ENCODE data around the gene KRTAP5-5.
"Not testable (repeated sequence)": the region's sequence is repeated elsewhere in the genome, so short reads cannot be mapped to it uniquely, and the experiment has no call there.

The KRTAP5-5 gene

DNA sequence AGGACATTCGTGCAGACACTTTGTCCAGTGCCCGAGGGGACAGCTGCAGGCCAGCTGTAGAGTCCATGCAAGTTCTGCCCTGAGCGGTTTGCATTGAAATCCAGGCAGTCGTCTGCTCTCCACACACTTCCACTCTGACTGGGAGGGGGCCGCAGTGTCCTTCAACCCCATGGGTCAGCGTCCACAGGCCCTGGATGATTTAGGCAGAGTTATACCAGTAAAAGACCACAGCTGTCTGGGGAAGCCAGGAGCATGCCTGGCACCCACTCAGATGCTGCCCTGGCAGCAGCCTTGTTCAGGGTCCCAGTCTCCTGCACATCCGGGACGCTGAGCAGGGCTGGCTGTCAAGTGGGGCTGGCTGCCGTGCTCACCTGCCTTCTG lies 26.5 kb downstream of the KRTAP5-5 start:
- no peak for DNase-seq (ENCODE audit: extremely low read depth, insufficient read length)
- H3K27me3 ChIP-seq (replicated peaks; ENCODE audit: control insufficient read depth, insufficient read depth, low read length): peaks cover 3% of the 10 kb centered on the region
- TF ChIP-seq, protein P1, sequence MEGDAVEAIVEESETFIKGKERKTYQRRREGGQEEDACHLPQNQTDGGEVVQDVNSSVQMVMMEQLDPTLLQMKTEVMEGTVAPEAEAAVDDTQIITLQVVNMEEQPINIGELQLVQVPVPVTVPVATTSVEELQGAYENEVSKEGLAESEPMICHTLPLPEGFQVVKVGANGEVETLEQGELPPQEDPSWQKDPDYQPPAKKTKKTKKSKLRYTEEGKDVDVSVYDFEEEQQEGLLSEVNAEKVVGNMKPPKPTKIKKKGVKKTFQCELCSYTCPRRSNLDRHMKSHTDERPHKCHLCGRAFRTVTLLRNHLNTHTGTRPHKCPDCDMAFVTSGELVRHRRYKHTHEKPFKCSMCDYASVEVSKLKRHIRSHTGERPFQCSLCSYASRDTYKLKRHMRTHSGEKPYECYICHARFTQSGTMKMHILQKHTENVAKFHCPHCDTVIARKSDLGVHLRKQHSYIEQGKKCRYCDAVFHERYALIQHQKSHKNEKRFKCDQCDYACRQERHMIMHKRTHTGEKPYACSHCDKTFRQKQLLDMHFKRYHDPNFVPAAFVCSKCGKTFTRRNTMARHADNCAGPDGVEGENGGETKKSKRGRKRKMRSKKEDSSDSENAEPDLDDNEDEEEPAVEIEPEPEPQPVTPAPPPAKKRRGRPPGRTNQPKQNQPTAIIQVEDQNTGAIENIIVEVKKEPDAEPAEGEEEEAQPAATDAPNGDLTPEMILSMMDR (IDR thresholded peaks at IDR 0.05; ENCODE audit: insufficient read depth, low read length, poor library complexity, severe bottlenecking): no peak
- no peak overlapping the region for H3K4me3 ChIP-seq (replicated peaks; ENCODE audit: low read depth, low read length)
- H3K36me3 ChIP-seq (ENCODE audit: control insufficient read depth, insufficient read depth, low read length): no peaks in the 10 kb centered on the region

DNA sequence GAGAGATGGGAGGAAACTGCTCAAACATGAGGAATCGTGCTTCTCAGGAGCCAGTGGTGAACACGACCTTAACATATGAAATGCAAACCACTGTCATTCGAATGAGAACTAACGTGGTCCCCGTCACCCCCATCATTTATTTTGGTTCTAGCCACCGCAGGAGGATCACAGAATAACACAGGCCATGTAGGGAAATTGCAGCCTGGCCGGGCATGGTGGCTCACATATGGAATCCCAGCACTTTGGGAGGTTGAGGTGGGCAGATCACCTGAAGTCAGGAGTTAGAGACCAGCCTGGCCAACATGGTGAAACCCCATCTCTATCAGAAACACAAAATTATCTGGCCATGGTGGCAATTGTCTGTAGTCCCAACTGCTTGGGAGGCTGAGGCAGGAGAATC lies 27.1 kb downstream of the KRTAP5-5 start:
- DNase-seq (ENCODE audit: extremely low read depth, insufficient read length): no peak
- H3K4me3 ChIP-seq (replicated peaks; ENCODE audit: low read depth, low read length): no peak overlapping the region
- no peaks in the 10 kb centered on the region for H3K36me3 ChIP-seq (ENCODE audit: control insufficient read depth, insufficient read depth, low read length)
- TF ChIP-seq, protein P1 (IDR thresholded peaks at IDR 0.05; ENCODE audit: insufficient read depth, low read length, poor library complexity, severe bottlenecking): no peak
- H3K27me3 ChIP-seq (replicated peaks; ENCODE audit: control insufficient read depth, insufficient read depth, low read length): peaks cover 3% of the 10 kb centered on the region

DNA sequence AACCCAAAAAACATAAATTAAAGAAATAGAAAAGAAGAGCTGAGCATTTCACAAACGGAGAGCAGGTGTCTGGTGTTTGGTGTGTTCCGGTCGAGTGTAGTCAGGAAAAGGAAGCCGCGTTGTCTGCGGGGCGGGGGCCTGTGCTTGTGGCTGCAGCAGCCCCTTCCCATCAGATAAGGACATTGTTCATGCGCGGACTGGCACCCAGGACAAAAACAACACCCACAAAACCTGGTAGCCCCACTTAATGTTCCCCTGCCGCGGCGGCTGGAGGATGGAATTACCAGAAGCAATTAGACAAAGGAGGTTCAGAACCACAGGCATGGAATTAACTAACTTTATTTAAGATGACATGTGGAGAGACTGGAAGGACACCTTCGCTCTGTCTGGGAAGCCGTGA lies 29.9 kb downstream of the KRTAP5-5 start:
- Histone ChIP-seq H3K36me3 (ENCODE audit: control insufficient read depth, insufficient read depth, low read length) (no peaks in the 10 kb centered on the region), H3K27me3 (replicated peaks; ENCODE audit: control insufficient read depth, insufficient read depth, low read length) (peaks cover 3% of the 10 kb centered on the region), H3K4me3 (replicated peaks; ENCODE audit: low read depth, low read length) (no peak overlapping the region)
- no peak for DNase-seq (ENCODE audit: extremely low read depth, insufficient read length)
- TF ChIP-seq, protein P1 (IDR thresholded peaks at IDR 0.05; ENCODE audit: insufficient read depth, low read length, poor library complexity, severe bottlenecking): no peak

DNA sequence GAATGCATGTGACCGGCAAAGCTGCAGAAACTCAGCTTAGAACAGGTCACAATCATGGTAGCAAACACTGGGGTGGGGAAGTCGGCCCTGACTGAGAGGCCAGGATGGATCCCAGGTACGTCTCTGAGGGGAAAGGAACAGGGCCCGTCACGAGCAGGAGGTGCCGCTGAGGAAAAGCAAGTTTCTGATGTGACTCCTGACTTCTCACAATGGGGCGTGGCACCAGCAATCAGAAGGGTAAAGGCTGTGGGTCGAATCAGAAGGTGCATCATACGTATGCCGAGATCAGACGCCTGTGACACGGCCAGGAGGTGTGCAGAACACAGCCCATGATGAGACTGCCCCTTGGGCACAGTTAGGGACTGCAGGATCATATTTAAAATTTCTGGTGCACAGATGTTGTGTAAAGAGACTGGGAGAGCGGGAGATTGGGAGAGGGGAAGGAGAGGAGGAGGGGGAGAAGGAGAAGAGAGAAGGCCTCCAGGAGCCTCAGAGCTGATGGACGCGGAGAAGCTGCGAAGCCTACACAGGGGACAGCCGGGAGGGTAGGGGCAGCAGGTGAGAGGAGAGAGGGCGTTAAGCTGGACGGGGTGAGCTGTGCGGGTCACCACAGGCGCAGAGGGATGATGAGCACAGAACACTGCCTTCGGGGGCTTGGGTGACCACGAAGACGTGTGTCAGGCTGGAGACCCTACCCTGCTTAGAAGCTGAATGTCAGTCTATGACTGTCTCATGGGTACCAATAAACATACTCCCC lies 30.7 kb downstream of the KRTAP5-5 start:
- Histone ChIP-seq H3K27me3 (replicated peaks; ENCODE audit: control insufficient read depth, insufficient read depth, low read length) (peaks cover 3% of the 10 kb centered on the region), H3K36me3 (ENCODE audit: control insufficient read depth, insufficient read depth, low read length) (no peaks in the 10 kb centered on the region), H3K4me3 (replicated peaks; ENCODE audit: low read depth, low read length) (no peak overlapping the region)
- DNase-seq (ENCODE audit: extremely low read depth, insufficient read length): no peak
- TF ChIP-seq, protein P1 (IDR thresholded peaks at IDR 0.05; ENCODE audit: insufficient read depth, low read length, poor library complexity, severe bottlenecking): no peak

DNA sequence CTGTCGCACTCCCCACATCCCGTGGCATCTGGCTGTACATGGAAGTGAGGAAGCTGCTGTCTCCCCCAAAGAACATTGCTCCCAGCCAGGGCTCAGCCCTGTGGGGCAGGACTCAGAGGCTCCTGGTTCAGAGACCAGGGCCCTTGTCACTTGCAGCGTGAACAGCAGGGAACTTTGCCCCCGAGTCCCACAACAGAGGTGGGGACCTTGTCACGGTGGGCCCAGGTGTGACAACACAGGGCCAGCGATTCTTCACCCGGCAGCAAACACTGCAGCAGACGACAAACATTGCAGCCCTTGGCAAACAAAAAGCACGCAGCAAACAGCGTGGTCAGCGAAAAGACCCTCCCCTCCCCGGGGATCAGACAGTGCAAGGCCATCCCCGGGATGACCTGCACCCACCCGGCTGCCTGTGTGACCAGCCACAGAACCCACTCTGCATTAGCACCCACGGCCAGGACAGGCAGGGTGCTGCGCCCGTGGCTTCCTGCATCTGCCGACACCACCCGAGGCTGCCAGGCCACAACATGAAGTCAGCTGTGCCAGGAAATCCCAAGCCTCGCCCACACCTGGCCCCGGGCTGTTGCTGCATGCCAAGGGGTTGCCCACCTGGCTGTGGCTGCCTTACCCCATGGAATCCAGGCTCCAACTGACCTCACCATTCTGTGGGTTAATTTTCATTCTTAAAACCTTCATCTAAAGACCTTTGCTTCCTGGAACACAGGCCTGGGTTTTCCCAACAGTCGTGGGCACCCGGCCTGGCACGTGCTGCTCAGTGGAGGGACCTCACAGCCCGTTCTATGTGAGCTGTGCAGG lies 32.1 kb downstream of the KRTAP5-5 start:
- DNase-seq (ENCODE audit: extremely low read depth, insufficient read length); H3K36me3 ChIP-seq (ENCODE audit: control insufficient read depth, insufficient read depth, low read length); H3K27me3 ChIP-seq (replicated peaks; ENCODE audit: control insufficient read depth, insufficient read depth, low read length): not testable (repeated sequence)

DNA sequence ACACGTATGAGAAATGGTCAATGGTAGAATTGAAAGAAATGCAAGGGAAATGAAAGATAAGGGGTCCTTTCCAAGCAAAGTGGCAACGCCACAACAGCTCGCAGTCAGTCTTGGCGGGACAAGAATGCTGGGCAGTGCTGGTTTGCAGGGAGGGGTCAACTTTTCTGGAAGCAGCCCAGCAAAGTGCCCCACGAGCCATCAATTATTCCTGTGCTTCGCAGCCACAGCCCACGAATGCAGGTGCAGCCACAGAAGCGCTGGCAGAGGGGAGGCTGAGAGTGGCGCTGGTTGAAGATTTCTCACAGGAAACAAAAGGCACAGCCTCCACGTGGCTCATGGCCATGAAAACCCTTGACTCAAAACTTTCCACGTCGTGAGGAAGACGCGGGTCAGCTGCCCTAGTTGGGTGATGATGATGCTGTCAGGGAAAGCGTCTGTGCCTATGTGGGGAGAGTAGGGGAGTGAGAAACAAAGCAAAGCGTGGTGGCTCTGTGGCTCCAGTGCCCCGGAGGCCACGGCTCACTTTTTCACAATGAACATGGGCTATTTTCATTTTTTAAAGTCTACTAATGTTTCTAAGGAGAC lies 33.2 kb downstream of the KRTAP5-5 start:
- not testable (repeated sequence) for H3K4me3 ChIP-seq (replicated peaks; ENCODE audit: low read depth, low read length); H3K36me3 ChIP-seq (ENCODE audit: control insufficient read depth, insufficient read depth, low read length); H3K27me3 ChIP-seq (replicated peaks; ENCODE audit: control insufficient read depth, insufficient read depth, low read length); DNase-seq (ENCODE audit: extremely low read depth, insufficient read length)

More for the DNA sequence above, 32.1 kb downstream of the KRTAP5-5 start:
- H3K4me3 ChIP-seq (replicated peaks; ENCODE audit: low read depth, low read length): not testable (repeated sequence)

Measured in GM06990 (cell line).